Central memory CD8-positive, alpha-beta T cell (primary cell): ENCODE measurements around the gene NEURL3.

Experiments used
- ATAC-seq: fragments of 150-1000 bp; cut with Tn5 transposase; replicated peaks from 2 replicates; pipeline ENCODE4 v1.10.0; 2022; ENCODE audit warnings: mild to moderate bottlenecking, moderate FRiP score, moderate number of reproducible peaks; ENCODE audit not compliant: poor library complexity, severe bottlenecking; ENCODE audit errors: extremely low read depth
- DNase-seq, 2 donors: peaks; one replicate each; pipeline ENCODE4 v3.0.0; 2021; ENCODE audit warnings: low spot score in 2 of 2
- H3K27ac Mint-ChIP-seq: one replicate; pipeline ENCODE4 v1.8.0; 2022; ENCODE audit warnings: low read depth, mild to moderate bottlenecking, moderate library complexity, mixed read lengths
- H3K27me3 Mint-ChIP-seq: one replicate; pipeline ENCODE4 v1.8.0; 2022; ENCODE audit warnings: mixed read lengths
- H3K36me3 Mint-ChIP-seq: one replicate; pipeline ENCODE4 v1.8.0; 2022; ENCODE audit warnings: mild to moderate bottlenecking, moderate library complexity, mixed read lengths; ENCODE audit not compliant: insufficient read depth
- H3K4me1 Mint-ChIP-seq: one replicate; pipeline ENCODE4 v1.8.0; 2022; ENCODE audit warnings: mixed read lengths
- H3K4me3 Mint-ChIP-seq: one replicate; pipeline ENCODE4 v1.8.0; 2022; ENCODE audit warnings: mild to moderate bottlenecking, moderate library complexity, mixed read lengths
- H3K9me3 Mint-ChIP-seq: one replicate; pipeline ENCODE4 v1.8.0; 2022; ENCODE audit warnings: mixed read lengths

Gene NEURL3

DNA sequence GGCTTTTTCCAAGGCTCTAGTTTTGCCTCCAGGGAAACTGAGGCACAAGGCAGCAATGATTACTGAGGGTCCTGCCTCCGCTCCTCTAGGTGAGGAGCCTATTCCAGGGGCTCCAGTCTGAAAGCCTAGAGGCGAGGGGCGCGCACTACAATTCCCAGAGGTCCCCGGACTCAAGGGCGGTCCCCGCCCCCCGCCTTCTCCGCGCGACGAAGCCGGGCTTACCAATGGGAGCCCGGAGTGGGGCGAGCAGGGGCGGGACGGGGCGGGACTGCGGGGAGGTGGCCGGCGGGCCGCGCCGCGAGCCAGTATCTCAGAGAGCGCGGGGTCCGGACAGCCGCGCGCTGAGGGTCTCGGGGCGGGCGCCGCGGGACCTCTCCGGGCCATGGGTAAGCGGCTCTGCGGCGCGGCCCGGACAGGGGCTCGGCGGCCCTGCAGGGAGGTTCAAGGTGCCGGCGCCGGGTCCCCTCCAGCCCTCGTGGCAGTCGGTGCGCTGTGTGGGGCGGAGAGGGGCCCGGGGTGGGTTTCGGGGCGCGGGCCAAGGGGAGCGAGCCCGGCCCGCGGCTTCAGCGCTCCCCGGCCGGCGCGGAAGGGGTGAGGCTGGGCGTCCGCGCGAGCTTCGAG, 31.4 kb upstream of the NEURL3 start, which contains the start of gene ARID5A:
ARID5A (plus strand) TSS at position 308 of the 621 bp plus-strand sequence; CDS start at position 383, 75 bp downstream.
- peak within 1 kb of the TSS; percentile 100 for H3K27ac Mint-ChIP-seq
- peak; percentile 53 for ATAC-seq

DNA sequence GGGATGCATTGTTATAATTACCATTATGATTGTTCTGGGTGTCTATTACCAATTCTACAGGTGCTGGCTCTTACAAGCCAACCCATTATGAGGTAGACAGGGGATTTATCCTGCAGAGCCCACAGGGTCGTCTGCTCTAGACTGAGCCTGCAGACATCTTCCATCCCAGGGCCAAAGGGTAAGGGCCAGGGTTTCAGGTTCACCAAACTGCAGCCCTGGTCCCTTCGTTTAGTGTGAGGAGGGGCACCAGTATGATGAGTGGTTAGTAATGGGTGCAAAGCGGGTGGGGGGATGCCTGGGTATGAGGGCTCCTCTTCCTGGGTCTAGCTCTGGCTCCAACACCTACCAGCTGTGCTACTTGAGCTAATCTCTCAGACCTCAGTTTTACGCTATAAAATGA, 30.2 kb upstream of the NEURL3 start:
- no peak for DNase-seq
- Mint-ChIP-seq H3K9me3 (no peaks in the 10 kb centered on the region), H3K4me3 (no peak overlapping the region), H3K36me3 (peaks cover 29% of the 10 kb centered on the region), H3K4me1 (peaks cover 49% of the 10 kb centered on the region), H3K27ac (no peak overlapping the region), H3K27me3 (no peaks in the 10 kb centered on the region)
- ATAC-seq, result no peak

More for the DNA sequence above, 31.4 kb upstream of the NEURL3 start, which contains the start of gene ARID5A:
- DNase-seq, result peak; percentile 68 to 79
- Mint-ChIP-seq H3K4me3 (peak within 1 kb of the TSS; percentile 96), H3K36me3 (peaks cover 34% of the 10 kb centered on the region), H3K9me3 (no peaks in the 10 kb centered on the region), H3K27me3 (no peaks in the 10 kb centered on the region), H3K4me1 (peaks cover 48% of the 10 kb centered on the region)

DNA sequence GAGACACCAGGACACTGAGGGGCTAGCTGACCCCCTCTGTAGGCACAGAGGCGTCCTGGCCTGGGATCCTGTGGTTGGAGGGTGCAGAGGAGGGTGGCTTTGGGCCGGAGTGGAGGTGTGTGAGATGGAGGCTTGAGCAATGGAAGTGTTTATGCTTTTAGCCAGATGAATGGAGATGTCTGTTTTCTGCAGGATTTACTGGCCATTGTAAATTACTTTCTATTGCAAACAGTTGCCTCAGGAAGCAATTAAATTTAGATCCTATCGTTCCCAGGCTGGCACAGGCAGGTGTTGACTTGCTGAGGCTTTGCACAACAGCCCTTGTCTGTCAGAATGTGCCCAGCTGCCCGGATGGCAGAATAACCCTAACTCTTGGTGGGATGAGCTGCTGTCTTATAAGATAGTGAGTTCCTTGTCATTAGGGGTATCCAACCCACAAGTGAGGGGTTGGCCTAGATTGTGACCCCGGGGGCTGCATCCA, 29.6 kb upstream of the NEURL3 start:
- ATAC-seq (no peak), DNase-seq (no peak)
- Mint-ChIP-seq H3K4me3 (no peak overlapping the region), H3K27ac (peak overlapping the region; percentile 63), H3K9me3 (no peaks in the 10 kb centered on the region), H3K36me3 (peaks cover 29% of the 10 kb centered on the region), H3K27me3 (no peaks in the 10 kb centered on the region), H3K4me1 (peaks cover 48% of the 10 kb centered on the region)

DNA sequence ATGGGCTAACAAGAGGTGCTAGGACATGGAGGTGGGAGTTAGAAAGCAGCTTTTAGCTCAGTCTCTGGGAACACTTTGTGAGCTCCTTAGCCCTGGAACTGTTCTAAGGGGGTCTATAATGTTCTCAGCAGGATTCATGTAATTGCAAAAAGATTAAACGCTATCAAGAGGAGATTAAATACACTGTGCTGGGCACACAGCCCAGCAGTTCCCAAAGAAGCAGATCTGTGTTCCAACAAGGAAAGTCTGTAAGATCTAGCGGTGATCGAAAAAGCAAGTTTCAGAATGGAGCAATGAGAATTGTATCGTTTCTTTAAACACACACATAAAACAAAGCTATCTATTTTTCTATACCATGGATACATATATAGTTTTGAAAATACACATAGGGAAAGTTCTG, 29.0 kb upstream of the NEURL3 start:
- H3K4me3 Mint-ChIP-seq, result no peak overlapping the region
- no peaks in the 10 kb centered on the region for H3K27me3 Mint-ChIP-seq
- peak overlapping the region; percentile 63 for H3K27ac Mint-ChIP-seq

DNA sequence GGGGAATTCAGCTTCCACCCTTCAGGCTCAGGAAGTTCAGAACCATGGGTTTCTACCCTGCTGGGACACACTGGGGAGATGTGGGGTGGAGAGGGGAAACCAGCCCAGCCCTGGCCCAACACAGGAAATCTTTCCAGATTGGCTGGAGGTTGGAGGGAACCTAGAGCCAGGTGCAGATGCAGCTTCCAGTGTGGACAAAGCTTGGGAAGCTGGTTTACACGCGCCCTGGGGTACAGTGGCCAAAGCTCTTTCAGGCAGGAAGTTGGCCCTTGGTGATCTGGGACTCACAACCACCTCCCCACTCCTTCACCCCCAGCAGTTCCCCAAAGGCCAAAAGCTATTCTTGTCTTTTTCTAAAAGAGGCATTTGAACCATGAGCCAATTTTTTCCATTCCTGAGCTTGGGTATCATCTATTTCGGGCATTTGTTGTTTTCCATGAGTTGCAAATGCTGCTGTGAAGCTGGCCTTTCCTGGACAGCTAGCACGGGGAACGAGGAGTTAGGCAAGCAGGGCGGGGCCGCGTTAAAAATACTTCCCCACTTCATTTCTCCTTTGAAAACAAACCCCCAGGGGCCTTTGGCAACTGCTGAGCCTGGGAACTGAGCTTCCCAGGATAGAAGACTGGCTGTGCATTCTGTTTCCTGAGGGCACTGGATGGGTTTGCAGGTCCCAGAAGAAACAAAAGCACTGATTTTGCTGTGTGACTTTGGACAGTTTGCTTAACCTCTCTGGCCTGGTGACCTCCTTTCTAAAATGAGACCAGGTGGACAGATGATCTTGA, 28.3 kb upstream of the NEURL3 start:
- ATAC-seq, result no peak
- Mint-ChIP-seq H3K36me3 (peaks cover 19% of the 10 kb centered on the region), H3K4me1 (peaks cover 48% of the 10 kb centered on the region), H3K9me3 (no peaks in the 10 kb centered on the region), H3K27ac (no peak overlapping the region), H3K4me3 (no peak overlapping the region), H3K27me3 (no peaks in the 10 kb centered on the region)
- DNase-seq, result no peak

More for the DNA sequence above, 29.0 kb upstream of the NEURL3 start:
- ATAC-seq, result no peak
- peaks cover 48% of the 10 kb centered on the region for H3K4me1 Mint-ChIP-seq
- no peak for DNase-seq
- H3K36me3 Mint-ChIP-seq, result peaks cover 26% of the 10 kb centered on the region
- H3K9me3 Mint-ChIP-seq, result no peaks in the 10 kb centered on the region

DNA sequence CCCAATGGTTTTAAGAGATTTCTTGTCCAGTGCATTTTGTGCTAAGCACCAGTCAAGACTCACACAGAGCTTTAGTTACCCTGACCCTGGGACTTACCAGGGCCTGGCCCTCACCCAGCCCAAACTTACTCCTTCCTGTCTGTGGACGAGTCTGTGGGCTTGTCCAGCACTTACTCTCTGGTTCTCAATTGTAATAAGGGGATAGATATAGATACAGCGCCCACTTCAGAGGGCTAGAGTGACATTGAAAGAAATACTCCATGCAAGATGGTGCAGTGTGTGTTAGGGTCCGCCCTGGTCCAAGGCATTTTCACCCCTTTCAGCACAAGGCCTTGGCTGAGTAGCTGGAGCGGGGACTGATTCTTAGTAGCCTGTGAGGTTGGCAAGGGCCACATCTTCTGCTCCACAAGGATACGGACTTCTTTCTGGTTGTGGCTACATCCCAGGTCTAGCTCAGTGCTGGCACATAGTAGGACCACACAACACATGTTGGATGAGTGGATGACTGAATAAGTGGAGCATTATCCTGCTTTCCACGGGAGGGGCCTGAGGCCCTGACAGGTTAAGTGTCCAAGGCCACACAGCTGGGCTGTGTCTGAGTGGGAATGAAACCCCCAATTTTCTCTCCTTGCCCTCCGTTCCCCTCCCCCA, 27.6 kb upstream of the NEURL3 start:
- H3K4me1 Mint-ChIP-seq, result peaks cover 52% of the 10 kb centered on the region
- ATAC-seq, result no peak
- no peaks in the 10 kb centered on the region for H3K9me3 Mint-ChIP-seq
- no peaks in the 10 kb centered on the region for H3K27me3 Mint-ChIP-seq
- no peak for DNase-seq
- peak overlapping the region; percentile 88 for H3K27ac Mint-ChIP-seq
- peak overlapping the region; percentile 77 for H3K4me3 Mint-ChIP-seq
- H3K36me3 Mint-ChIP-seq, result peaks cover 12% of the 10 kb centered on the region

DNA sequence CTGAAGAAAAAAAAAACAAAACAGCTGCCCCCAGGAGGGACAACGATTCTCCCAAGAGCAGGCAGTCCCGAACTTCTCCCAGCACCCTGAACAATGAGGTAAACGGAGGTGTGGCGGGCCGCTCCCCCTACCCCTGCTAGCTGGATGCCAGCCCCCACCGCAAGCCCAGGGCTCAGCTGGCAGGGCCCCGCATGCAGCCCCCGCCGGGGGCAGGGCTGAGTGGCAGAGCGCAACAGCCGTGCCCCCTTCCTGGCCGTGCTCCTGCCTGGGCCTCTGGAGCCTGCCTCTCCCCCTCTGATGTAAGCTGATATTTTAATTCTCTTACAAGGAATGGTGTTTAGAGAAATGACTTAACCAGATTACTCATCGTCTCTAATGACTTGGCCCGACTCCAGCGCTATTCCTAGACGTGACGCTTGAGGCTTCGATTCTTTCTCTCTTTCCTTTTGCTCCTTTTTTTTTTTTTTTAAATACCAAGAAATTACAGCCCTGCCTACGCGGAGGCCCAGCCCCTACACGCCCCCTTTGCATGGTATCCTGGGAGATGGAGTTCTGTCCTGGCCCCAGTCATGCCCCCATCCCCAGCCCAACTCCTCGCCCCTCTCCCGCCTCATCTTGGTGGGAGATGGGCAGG, 26.8 kb upstream of the NEURL3 start:
- ATAC-seq (peak; percentile 27), DNase-seq (peak; percentile 62 to 76)
- peaks cover 6% of the 10 kb centered on the region for H3K36me3 Mint-ChIP-seq
- H3K27me3 Mint-ChIP-seq, result no peaks in the 10 kb centered on the region
- H3K4me1 Mint-ChIP-seq, result peaks cover 53% of the 10 kb centered on the region
- no peaks in the 10 kb centered on the region for H3K9me3 Mint-ChIP-seq
- peak overlapping the region; percentile 88 for H3K27ac Mint-ChIP-seq
- H3K4me3 Mint-ChIP-seq, result peak overlapping the region; percentile 77

DNA sequence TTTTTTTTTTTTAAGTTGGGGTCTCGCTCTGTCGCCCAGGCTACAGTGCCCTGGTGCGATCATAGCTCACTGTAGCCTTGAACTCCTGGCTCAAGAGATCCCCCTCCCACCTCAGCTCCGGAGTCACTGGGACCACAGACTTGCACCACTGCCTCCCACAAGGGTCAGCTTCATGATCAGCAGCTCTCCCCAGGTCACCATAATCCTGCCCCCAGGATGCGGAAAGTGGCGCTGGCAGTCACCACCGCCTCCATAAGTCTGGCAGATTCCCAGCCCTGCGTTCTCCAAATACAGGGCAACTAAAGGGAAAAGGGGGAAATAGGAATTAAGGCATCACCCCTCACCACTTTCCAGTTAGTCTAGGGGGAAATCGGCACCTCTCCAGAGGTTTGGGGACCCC, 26.2 kb upstream of the NEURL3 start:
- Mint-ChIP-seq H3K4me3 (peak overlapping the region; percentile 77), H3K4me1 (peaks cover 58% of the 10 kb centered on the region)
- no peak for ATAC-seq

DNA sequence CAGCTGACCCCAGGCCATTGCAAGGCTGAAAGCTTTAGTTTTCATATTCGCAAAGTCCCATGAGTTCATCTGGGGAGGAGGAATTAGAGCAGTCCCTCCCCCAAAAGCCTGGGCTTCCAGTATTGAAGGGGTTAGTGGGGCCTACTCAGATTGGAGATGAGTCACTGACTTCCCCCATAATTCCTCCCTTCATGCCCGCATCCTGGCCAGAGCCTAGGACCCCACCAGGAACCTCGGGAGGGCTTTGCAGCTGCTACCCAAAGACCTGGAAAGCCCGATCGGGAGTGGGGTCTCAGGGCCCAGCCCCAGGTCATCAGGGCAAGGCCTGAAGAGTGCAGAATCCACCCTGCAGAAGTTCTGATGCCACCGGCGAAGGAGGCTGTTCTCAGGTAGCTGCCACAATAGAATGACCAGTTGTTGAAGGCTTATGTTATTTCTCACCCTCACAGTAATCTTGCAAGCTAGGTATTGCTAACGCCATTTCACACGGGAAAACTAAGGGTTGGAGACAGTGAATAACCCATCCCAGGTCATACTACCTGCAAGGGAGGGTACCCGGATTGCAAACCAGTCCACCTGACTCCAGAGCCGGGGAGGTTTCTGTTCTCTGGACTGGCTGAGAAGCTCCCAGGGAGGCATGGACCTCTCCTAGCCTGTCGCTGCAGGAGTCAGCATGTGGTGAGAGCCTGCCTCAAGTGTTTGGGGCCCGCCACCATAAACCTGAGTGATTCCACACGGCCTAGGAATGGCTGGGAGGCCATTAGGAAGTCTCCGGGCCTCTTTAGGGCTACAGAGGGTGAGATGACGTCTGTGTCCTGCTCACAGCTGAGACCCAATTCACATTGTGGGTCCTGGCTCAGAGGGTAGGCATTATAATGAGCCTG, 25.6 kb upstream of the NEURL3 start:
- Mint-ChIP-seq H3K27ac (no peak overlapping the region), H3K4me1 (peaks cover 53% of the 10 kb centered on the region)

More for the DNA sequence above, 26.2 kb upstream of the NEURL3 start:
- no peak overlapping the region for H3K27ac Mint-ChIP-seq
- peaks cover 3% of the 10 kb centered on the region for H3K36me3 Mint-ChIP-seq
- DNase-seq, result no peak
- H3K27me3 Mint-ChIP-seq, result no peaks in the 10 kb centered on the region
- no peaks in the 10 kb centered on the region for H3K9me3 Mint-ChIP-seq

DNA sequence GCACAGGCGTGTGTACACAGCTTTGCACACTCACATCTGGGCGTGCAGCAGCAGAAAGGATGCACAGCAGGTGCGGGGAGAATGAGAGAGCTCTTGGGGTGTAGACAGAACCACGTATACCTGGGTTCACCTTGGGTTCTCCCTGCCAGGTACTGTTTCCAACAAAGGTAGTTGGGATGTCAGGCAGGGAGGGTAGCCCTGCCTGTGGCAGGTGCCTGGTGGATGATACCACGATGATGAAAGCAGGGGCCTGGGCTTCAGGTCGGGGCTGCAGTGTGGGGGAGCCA, 24.9 kb upstream of the NEURL3 start:
- Mint-ChIP-seq H3K36me3 (peaks cover 3% of the 10 kb centered on the region), H3K4me3 (no peak overlapping the region), H3K9me3 (no peaks in the 10 kb centered on the region), H3K27ac (peak overlapping the region; percentile 12), H3K4me1 (peaks cover 51% of the 10 kb centered on the region), H3K27me3 (no peaks in the 10 kb centered on the region)
- ATAC-seq, result no peak
- DNase-seq, result no peak

More for the DNA sequence above, 25.6 kb upstream of the NEURL3 start:
- Mint-ChIP-seq H3K36me3 (peaks cover 3% of the 10 kb centered on the region), H3K27me3 (no peaks in the 10 kb centered on the region), H3K4me3 (peak overlapping the region; percentile 13), H3K9me3 (no peaks in the 10 kb centered on the region)
- no peak for ATAC-seq
- no peak for DNase-seq

DNA sequence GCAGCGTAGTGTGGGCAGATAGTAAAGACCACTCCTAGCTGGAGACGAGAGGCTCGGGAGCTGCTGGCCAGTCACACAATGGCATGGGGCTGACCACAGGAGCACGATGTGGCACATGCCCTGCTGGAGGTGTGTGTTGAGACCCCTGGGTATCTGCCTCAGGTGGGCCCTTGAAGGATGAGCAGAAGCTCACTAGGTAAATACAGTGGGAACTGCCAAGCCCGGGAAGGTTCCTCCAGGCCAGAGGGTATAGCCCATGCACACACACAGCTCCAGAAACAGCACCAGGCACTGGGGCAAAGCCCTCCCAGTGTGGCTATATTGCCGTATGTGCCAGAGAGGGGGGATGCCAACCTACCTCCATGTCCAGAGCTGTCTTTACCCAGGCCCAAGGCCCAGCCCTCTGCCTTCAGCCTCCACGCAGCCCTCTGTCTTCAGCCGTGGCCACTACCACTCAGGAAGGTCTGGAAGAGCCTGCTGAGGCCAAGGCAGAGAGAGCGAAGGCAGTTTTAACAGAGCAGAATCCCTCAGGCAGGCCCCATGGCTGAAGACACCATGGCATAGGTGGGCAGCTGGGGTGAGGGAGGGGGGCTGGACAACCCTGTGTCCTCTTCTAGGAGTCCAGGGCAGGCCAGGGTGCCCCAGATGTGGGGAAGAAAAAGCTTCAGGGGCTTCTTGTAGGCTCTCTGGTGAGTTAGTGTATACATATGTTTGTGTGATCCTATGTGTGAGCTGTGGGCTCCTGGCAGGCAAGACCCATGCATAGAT, 24.4 kb upstream of the NEURL3 start:
- Mint-ChIP-seq H3K4me1 (peaks cover 50% of the 10 kb centered on the region), H3K36me3 (peaks cover 3% of the 10 kb centered on the region), H3K9me3 (no peaks in the 10 kb centered on the region), H3K27ac (peak overlapping the region; percentile 12), H3K4me3 (no peak overlapping the region), H3K27me3 (no peaks in the 10 kb centered on the region)
- ATAC-seq, result no peak
- no peak for DNase-seq
